AG09309 (cell line): ENCODE data around the gene MARCHF7.
"Not testable (repeated sequence)": the region's sequence is repeated elsewhere in the genome, so short reads cannot be mapped to it uniquely, and the experiment has no call there.

Experiments
- DNase-seq: peaks from one replicate; pipeline ENCODE4 v3.0.0-alpha.2; 2010; ENCODE audit warnings: low read depth
- H3K4me3 ChIP-seq: 2 replicates; pipeline ENCODE4 v1.5.1; 2011; ENCODE audit warnings: mild to moderate bottlenecking, low read depth, low read length, moderate library complexity; ENCODE audit not compliant: control insufficient read depth
- TF ChIP-seq, protein P1 (sequence below): IDR thresholded peaks from 2 replicates; pipeline ENCODE4 v1.5.1; 2011; ENCODE audit warnings: mild to moderate bottlenecking, low read depth, low read length, inconsistent platforms; ENCODE audit not compliant: insufficient read depth, control insufficient read depth; ENCODE audit errors: missing control alignments

MARCHF7 gene, protein sequence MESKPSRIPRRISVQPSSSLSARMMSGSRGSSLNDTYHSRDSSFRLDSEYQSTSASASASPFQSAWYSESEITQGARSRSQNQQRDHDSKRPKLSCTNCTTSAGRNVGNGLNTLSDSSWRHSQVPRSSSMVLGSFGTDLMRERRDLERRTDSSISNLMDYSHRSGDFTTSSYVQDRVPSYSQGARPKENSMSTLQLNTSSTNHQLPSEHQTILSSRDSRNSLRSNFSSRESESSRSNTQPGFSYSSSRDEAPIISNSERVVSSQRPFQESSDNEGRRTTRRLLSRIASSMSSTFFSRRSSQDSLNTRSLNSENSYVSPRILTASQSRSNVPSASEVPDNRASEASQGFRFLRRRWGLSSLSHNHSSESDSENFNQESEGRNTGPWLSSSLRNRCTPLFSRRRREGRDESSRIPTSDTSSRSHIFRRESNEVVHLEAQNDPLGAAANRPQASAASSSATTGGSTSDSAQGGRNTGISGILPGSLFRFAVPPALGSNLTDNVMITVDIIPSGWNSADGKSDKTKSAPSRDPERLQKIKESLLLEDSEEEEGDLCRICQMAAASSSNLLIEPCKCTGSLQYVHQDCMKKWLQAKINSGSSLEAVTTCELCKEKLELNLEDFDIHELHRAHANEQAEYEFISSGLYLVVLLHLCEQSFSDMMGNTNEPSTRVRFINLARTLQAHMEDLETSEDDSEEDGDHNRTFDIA

DNA sequence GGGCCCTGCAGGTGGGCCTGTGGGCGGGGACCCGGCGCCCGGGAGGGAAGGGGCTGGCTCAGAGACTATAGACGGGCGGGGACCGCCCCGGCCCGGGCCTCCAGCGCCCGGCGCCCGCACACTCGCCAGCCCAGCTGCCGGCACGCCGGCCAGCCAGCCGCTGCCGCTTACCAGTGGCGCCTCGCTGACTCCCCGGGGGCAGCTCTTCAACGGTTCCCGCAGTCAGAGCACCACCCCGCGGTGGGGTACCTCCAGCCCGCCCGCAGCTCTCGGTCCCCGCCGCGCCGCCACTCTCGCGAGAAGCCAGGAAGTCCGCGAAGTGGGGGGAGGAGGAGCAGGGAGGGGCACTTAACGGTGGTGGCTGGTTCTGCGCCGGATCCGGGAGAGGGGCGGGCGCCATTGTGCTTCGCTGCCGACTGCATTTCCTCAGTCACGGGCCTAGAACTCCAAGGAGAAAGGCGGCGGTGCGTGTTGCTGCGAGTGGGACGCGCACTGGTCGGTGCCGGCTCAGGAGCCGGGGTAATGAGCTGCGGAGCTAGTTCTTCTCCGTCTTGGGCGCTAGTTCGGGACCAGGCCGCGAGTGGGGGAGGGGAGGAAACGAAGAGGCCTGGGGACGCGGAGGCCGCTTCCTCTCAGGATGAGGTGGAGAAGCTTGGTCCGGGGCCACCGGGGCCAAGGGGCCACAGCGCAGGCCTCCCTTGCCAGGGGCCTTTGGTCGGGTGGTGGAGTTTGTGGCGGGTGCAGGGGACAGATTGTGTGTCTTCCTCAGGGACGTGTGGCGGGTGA, at the start of gene MARCHF7:
MARCHF7 (plus strand) TSS at position 364 of the 786 bp plus-strand sequence. CDS start 16,517 bp downstream, outside the sequence.
- H3K4me3 ChIP-seq: peak within 1 kb of the TSS; percentile 99
- TF ChIP-seq, protein P1, sequence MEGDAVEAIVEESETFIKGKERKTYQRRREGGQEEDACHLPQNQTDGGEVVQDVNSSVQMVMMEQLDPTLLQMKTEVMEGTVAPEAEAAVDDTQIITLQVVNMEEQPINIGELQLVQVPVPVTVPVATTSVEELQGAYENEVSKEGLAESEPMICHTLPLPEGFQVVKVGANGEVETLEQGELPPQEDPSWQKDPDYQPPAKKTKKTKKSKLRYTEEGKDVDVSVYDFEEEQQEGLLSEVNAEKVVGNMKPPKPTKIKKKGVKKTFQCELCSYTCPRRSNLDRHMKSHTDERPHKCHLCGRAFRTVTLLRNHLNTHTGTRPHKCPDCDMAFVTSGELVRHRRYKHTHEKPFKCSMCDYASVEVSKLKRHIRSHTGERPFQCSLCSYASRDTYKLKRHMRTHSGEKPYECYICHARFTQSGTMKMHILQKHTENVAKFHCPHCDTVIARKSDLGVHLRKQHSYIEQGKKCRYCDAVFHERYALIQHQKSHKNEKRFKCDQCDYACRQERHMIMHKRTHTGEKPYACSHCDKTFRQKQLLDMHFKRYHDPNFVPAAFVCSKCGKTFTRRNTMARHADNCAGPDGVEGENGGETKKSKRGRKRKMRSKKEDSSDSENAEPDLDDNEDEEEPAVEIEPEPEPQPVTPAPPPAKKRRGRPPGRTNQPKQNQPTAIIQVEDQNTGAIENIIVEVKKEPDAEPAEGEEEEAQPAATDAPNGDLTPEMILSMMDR: peak; percentile 58
- DNase-seq: peak; percentile 75

DNA sequence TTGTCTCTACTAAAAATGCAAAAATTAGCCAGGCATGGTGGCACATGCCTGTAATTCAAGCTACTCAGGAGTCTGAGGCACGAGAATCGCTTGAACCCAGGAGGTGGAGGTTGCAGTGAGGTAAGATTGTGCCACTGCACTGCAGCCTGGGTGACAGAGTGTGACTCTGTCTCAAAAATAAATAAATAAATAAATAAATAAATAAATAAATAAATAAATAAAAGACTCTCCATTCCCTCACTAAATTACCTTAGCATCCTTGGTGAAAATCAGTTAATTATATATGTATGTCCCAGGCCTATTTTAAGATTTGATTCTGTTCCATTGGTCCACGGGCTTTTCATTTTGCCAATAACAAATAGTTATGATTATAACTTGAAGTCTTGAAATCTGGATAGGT, 44.9 kb upstream of the MARCHF7 start:
- not testable (repeated sequence) for H3K4me3 ChIP-seq

DNA sequence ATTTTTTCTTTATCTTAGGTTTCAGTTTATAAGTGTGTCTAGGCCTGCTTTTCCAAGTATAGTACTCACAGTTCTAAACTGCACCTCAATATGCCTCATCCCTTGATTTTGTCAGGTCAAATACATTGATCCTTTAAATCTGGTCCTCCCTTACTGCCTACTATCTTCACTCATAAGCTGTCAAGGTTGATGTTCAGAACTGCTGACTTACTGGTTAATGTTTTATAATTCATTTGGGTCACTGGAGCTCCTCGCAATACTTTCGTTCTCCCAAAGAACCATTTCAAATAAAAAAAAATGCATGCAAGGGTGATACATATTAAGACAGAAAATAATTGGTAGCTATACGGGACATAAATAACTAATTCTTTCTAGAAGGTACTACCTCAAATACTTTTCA, 41.3 kb upstream of the MARCHF7 start:
- DNase-seq: no peak

More for the DNA sequence above, 44.9 kb upstream of the MARCHF7 start:
- not testable (repeated sequence) for DNase-seq

DNA sequence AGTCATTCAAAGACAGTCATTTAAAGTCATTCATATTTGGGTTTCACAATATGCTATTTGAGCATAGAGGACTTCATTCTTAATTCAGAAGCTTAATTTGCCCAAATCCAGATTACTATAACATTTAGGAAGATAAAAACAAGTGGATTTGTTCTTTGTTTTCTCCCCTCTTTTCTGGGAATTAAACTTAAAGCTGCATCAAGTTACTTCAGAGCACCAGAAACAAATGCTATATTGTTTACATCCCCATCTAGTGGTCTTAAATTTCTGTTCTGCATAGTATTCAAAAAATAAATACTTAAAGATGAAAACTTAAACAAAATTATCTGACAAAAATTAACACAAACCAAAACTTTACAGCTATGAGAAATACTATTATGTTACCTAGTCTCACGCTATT, 34.7 kb upstream of the MARCHF7 start:
- TF ChIP-seq, protein P1: peak; percentile 23
- DNase-seq: no peak
- no peak overlapping the region for H3K4me3 ChIP-seq

More for the DNA sequence above, 41.3 kb upstream of the MARCHF7 start:
- TF ChIP-seq, protein P1: no peak
- H3K4me3 ChIP-seq: no peak overlapping the region

DNA sequence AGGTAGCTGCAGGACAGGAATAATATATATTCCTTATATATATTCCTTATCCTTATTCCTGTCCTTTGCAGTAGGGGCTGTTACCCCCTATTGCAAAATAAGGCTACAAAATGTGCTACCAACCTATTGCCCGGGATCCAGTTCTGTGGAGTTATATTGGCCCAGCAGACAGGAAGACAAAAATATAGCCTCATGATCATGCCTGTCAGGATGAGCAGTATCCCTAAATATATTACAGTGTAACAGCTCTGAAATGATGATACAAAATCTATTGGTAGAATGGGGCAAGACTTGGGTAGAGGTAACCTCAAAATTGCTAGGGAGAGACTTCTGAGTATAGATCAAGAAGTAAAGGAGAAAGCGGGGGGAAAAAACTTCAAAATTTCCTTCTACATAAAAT, 31.6 kb upstream of the MARCHF7 start:
- no peak for DNase-seq
- TF ChIP-seq, protein P1: no peak
- no peak overlapping the region for H3K4me3 ChIP-seq

DNA sequence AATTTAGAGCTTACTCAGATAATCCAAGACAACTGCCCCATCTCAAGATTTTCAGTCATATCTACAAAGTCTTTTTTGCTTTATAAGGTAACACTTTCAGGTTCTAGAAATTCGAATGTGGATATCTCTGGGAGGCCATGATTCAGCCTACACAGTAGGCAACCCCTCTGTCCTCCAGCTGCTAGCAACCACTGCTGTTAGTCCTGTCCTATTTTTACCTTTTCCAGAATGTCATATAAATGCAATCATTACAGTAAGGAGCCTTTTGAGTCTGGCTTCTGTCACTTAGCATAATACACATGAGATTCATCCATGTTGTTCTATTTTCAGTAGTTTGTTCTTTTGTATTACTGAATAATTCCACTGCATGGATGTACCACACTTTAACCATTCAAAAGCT, 28.5 kb upstream of the MARCHF7 start:
- DNase-seq: no peak
- H3K4me3 ChIP-seq: no peak overlapping the region
- TF ChIP-seq, protein P1: no peak

DNA sequence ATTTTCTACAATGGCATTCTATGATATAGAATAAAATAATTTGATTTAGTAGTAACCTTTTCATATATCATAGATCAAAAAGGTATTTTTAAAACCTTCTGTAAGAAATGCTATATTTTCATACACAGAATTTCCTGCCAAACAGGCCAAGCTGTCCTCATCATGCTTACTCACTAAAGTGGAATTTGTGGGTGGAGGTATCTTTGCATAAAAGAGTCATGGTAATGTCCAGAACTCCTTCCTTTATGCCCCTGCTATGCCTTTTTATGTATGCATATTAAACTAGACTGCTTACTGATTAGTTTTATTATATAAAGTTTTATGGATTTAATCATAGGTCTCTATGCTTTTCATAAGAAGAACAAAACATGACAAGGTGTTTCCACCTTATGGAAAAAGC, 27.5 kb upstream of the MARCHF7 start:
- no peak overlapping the region for H3K4me3 ChIP-seq
- TF ChIP-seq, protein P1: no peak
- no peak for DNase-seq
